GM10266 (cell line): ENCODE data around the gene FTL.

Source experiments
- DNase-seq: peaks from one replicate; pipeline ENCODE4 v3.0.0; 2012; ENCODE audit errors: extremely low spot score
- CTCF ChIP-seq: IDR thresholded peaks from 2 replicates; pipeline ENCODE4 v1.5.1; 2012; ENCODE audit warnings: mild to moderate bottlenecking, low read depth; ENCODE audit not compliant: control insufficient read depth, insufficient read depth; ENCODE audit errors: missing control alignments

FTL gene

GRCh38 chr19:48988860-48989259, 23.8 kb downstream of the FTL start:
- no peak for TF ChIP-seq CTCF
- DNase-seq = no peak

GRCh38 chr19:48989701-48990291, 24.7 kb downstream of the FTL start:
- no peak for DNase-seq
- no peak for TF ChIP-seq CTCF

GRCh38 chr19:48990400-48990799, 25.3 kb downstream of the FTL start:
- no peak for DNase-seq
- no peak for TF ChIP-seq CTCF

- no peak for DNase-seq
- no peak for TF ChIP-seq CTCF
Measured at GRCh38 chr19:48991011-48991609, 26.0 kb downstream of the FTL start.

GRCh38 chr19:48991873-48992580, 26.9 kb downstream of the FTL start:
- no peak for TF ChIP-seq CTCF
- no peak for DNase-seq

- no peak for DNase-seq
- no peak for TF ChIP-seq CTCF
Measured at GRCh38 chr19:48992581-48993174, 27.6 kb downstream of the FTL start.
